Measurements from ENCODE around the gene PPFIA2.

DNA sequence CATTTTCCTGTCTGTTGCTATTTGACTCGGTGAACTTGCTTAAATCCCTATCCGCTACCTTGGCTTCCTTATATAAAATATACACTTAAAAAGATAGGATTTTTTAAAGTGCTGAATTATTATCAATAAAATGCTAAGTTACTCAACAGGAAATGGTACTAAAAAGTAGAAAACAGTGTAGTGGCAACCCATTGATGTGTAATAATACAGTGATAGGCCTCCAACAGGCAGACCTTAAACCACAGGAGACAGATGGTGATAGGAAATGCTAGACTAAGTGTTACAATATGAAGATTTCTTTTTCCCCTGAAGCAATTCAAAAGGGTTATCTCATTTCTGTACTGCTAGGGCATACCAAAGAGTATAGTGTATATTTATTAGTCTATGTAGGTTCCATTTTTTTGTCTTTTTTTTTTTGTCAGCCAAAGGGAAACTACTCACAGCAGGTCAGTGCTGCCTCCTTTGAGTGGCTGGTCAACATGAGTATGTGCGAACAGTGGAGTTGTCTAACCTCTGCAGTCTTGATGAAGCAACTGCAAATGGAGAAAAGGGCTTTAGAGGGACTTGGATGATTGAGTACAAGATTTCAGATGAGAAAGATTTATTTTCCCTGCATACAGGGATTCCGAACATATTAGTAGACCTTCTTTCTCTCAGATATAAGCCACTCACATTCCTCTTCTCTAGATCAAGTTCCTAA, 497.5 kb downstream of the PPFIA2 start:
- TF ChIP-seq POLR2A (IDR thresholded peaks at IDR 0.05), result no peak
- TF ChIP-seq, protein P1, sequence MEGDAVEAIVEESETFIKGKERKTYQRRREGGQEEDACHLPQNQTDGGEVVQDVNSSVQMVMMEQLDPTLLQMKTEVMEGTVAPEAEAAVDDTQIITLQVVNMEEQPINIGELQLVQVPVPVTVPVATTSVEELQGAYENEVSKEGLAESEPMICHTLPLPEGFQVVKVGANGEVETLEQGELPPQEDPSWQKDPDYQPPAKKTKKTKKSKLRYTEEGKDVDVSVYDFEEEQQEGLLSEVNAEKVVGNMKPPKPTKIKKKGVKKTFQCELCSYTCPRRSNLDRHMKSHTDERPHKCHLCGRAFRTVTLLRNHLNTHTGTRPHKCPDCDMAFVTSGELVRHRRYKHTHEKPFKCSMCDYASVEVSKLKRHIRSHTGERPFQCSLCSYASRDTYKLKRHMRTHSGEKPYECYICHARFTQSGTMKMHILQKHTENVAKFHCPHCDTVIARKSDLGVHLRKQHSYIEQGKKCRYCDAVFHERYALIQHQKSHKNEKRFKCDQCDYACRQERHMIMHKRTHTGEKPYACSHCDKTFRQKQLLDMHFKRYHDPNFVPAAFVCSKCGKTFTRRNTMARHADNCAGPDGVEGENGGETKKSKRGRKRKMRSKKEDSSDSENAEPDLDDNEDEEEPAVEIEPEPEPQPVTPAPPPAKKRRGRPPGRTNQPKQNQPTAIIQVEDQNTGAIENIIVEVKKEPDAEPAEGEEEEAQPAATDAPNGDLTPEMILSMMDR (IDR thresholded peaks at IDR 0.05), result no peak
